ENCODE results near the gene ANGPTL7. TPM values are rescaled to one million over a fixed set of nuclear protein-coding genes. Genes with fewer than 3 reads are reported as not detected.

Gene ANGPTL7
- total RNA-seq, 1 experiment from 2014 or later = not detected

DNA sequence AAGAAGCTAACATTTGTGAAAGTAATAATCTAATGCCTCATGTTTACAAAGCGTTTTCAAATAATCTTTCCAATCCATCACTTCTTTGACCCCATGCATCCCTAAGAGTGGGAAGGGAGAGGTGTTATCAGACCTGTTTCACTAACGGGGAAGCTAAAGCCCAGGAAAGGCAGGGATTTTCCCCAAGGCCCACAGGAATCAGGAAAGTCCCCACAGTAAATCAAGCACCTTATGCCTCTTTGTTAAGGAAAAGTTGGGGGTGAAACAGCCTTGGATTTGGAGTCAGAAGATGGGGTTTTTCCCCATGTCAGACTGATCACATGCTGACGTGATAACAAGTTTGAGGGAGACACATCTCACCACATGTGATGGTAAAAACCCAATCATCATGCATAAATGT, 20.0 kb upstream of the ANGPTL7 start:
- Histone ChIP-seq H3K9ac (ENCODE audit: low read length) (no peak overlapping the region), H3K4me2 (ENCODE audit: low read length) (no peak overlapping the region), H3K4me3 (replicated peaks in 1 of 2; ENCODE audit: low read depth in 1 of 2, low read length in 2 of 2) (no peak overlapping the region), H3K36me3 (ENCODE audit: control insufficient read depth in 1 of 2, insufficient read depth in 2 of 2, low read length in 2 of 2) (no peaks in the 10 kb centered on the region), H4K20me1 (ENCODE audit: insufficient read depth) (no peaks in the 10 kb centered on the region), H3K9me3 (ENCODE audit: control insufficient read depth in 1 of 2, insufficient read depth in 1 of 2, low read depth in 1 of 2, low read length in 2 of 2) (no peaks in the 10 kb centered on the region), H3K79me2 (ENCODE audit: insufficient read depth, low read length) (no peaks in the 10 kb centered on the region), H3K4me1 (ENCODE audit: control insufficient read depth in 1 of 2, insufficient read depth in 2 of 2, low read length in 2 of 2) (no peaks in the 10 kb centered on the region), H3K27me3 (ENCODE audit: insufficient read depth, low read length) (no peaks in the 10 kb centered on the region), H3K9me2 (ENCODE audit: insufficient read depth) (no peaks in the 10 kb centered on the region), H3K27ac (ENCODE audit: low read depth, low read length) (no peak overlapping the region), H2AFZ (ENCODE audit: low read depth, low read length, poor library complexity, severe bottlenecking) (no peak overlapping the region)
- RAD21 ChIA-PET (ENCODE audit: low non-redundant PET in 1 of 2, low total read pairs in 2 of 2, uncharacterized antibody in 2 of 2, unreplicated experiment in 2 of 2) = no interaction called here
- DNase-seq (ENCODE audit: low read depth, low spot score) (no peak), ATAC-seq (no peak)
- POLR2A ChIA-PET = no interaction called here
- intact Hi-C loops (cut with micrococcal nuclease) = no loop called here
- BruUV-seq (replicated peaks) = no TSS peak
- TF ChIP-seq ZFX (IDR thresholded peaks at IDR 0.05) = no peak
- TF ChIP-seq, protein P1, sequence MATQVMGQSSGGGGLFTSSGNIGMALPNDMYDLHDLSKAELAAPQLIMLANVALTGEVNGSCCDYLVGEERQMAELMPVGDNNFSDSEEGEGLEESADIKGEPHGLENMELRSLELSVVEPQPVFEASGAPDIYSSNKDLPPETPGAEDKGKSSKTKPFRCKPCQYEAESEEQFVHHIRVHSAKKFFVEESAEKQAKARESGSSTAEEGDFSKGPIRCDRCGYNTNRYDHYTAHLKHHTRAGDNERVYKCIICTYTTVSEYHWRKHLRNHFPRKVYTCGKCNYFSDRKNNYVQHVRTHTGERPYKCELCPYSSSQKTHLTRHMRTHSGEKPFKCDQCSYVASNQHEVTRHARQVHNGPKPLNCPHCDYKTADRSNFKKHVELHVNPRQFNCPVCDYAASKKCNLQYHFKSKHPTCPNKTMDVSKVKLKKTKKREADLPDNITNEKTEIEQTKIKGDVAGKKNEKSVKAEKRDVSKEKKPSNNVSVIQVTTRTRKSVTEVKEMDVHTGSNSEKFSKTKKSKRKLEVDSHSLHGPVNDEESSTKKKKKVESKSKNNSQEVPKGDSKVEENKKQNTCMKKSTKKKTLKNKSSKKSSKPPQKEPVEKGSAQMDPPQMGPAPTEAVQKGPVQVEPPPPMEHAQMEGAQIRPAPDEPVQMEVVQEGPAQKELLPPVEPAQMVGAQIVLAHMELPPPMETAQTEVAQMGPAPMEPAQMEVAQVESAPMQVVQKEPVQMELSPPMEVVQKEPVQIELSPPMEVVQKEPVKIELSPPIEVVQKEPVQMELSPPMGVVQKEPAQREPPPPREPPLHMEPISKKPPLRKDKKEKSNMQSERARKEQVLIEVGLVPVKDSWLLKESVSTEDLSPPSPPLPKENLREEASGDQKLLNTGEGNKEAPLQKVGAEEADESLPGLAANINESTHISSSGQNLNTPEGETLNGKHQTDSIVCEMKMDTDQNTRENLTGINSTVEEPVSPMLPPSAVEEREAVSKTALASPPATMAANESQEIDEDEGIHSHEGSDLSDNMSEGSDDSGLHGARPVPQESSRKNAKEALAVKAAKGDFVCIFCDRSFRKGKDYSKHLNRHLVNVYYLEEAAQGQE (IDR thresholded peaks at IDR 0.05; ENCODE audit: low read depth) = no peak
- TF ChIP-seq, protein P2, sequence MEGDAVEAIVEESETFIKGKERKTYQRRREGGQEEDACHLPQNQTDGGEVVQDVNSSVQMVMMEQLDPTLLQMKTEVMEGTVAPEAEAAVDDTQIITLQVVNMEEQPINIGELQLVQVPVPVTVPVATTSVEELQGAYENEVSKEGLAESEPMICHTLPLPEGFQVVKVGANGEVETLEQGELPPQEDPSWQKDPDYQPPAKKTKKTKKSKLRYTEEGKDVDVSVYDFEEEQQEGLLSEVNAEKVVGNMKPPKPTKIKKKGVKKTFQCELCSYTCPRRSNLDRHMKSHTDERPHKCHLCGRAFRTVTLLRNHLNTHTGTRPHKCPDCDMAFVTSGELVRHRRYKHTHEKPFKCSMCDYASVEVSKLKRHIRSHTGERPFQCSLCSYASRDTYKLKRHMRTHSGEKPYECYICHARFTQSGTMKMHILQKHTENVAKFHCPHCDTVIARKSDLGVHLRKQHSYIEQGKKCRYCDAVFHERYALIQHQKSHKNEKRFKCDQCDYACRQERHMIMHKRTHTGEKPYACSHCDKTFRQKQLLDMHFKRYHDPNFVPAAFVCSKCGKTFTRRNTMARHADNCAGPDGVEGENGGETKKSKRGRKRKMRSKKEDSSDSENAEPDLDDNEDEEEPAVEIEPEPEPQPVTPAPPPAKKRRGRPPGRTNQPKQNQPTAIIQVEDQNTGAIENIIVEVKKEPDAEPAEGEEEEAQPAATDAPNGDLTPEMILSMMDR (IDR thresholded peaks at IDR 0.05 in 2 of 3, conservative IDR thresholded peaks at IDR 0.05 in 1 of 3; ENCODE audit: borderline replicate concordance in 1 of 3, insufficient read depth in 1 of 3, low read depth in 2 of 3, low read length in 2 of 3) = no peak
- no peak for TF ChIP-seq YY1 (IDR thresholded peaks at IDR 0.05; ENCODE audit: extremely low read depth, insufficient replicate concordance, low read depth, low read length)
- no peak for TF ChIP-seq ZNF274 (IDR thresholded peaks at IDR 0.05; ENCODE audit: low read depth, low read length)
- no peak for TF ChIP-seq FOSL1 (IDR thresholded peaks at IDR 0.05; ENCODE audit: low read depth)
- TF ChIP-seq CEBPB (IDR thresholded peaks at IDR 0.05; ENCODE audit: low read depth) = no peak
- TF ChIP-seq, protein P3, sequence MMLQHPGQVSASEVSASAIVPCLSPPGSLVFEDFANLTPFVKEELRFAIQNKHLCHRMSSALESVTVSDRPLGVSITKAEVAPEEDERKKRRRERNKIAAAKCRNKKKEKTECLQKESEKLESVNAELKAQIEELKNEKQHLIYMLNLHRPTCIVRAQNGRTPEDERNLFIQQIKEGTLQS (IDR thresholded peaks at IDR 0.05) = no peak
- TF ChIP-seq EGR1 (IDR thresholded peaks at IDR 0.05; ENCODE audit: low read depth) = no peak
- CTCF ChIA-PET = no interaction called here
